HG02884 (cell line): ENCODE measurements around the gene PRPF40B.
A peak's percentile ranks its signal among the peaks of the same experiment; 100 is the strongest.

Experiments
- ATAC-seq: cut with Tn5 transposase; IDR thresholded peaks from one replicate; pipeline ENCODE4 v1.9.1; 2021; ENCODE audit warnings: mild to moderate bottlenecking, moderate library complexity; ENCODE audit not compliant: unreplicated experiment

Gene PRPF40B

DNA sequence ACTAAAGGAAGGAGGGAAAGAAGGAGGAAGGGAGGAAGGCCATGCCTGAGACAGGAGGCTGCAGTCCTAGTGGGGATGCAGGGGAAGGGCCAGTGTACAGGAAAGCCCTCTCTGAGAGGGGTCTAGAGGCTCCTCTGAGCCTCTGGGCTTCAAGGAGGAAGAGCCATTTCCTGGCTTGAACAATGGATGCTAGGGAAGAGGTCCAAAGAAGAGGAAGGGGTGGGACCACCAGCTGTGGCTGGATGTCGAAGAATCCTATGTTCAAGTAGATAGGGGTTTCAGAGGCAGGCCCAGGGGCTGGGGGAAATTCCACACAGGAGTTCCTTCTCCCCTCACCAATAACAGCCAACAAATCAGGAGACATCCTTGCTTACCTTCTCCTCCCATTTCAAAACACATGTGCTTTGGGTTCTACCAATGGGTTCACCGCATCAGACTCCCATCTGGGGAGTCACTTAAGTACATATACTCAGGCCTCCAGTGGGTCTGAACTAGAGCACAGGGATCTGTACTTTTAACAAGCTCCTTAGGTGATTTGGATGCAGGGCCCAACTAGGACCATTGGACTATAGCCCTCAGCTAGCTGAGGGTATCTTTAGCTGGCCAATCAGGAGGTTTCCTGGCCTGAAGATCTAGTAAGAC is 32.4 kb downstream of the PRPF40B start:
- no peak for ATAC-seq

DNA sequence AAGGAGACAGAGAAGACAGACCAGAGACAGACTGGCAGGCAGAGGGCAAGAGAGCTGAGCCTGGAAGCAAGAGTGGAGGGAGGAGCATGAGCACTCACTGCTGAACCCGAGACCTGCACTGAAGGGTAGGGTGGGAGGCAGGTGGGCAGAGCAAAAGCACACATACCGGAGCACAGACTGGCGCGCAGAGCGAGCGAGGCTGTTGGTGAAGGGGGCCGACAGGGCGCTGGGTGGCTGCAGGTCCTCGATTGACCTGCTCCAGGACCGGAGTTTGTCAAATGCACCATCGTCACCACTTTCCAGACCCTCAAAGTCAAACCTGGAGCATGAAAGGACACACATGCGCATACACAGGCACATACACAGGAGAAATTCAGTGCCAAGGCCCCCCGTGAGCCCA is 34.9 kb downstream of the PRPF40B start:
- ATAC-seq: no peak

DNA sequence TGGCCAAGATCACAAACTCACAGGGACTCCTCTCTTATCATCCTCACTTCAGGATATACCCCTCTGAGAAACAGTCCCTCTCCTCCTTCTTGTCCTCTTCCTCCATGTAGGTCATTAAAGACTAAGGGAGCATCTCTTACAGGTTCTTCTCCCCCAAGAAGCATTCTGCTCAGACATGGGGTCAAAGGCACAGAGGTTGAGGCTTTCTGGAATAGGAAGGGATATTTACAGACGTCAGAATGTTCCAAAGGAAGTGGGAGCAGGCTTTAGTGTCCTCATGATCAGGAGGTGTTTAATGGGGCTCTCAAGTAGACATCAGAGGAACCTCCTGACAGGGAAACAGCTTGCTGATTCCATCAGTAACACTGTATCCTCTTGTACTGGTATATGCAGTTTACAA is 36.4 kb downstream of the PRPF40B start:
- no peak for ATAC-seq

DNA sequence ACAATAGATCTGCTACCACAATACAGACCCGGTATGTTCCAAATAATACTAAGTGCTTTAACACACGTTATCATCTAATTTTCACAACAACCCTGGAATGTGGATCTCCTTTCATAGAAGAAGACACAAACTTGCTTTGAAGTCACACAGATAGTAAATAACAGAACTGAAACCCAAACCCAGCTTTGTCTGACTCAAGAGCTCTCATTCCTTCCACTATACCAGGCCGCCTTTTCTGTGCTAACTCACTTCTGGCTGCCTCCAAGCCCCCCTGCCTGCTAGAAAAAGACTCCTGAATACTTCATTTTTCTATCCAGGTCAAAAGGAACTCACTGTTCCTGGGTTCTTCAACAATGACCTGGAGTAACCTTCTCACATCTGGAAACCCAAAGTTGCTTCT is 37.8 kb downstream of the PRPF40B start:
- no peak for ATAC-seq

DNA sequence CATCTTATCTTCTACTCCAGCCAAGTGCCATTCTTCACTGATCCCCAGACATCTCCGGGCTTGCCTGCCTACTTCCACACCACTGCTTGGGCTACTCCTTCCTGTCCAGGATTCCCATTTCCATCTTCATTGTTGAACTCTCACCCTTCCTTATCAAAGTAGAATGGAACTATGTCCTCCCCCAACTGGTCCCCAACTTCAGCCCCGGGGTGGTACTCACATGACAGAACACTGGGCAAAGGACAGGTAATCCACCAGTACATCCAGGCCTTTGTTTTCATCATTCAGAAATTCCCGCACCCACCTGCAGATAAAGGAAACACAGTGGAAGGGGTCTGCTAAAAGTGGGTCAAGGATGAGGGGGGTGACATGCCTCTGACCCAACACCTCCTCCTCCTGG is 38.4 kb downstream of the PRPF40B start:
- no peak for ATAC-seq

DNA sequence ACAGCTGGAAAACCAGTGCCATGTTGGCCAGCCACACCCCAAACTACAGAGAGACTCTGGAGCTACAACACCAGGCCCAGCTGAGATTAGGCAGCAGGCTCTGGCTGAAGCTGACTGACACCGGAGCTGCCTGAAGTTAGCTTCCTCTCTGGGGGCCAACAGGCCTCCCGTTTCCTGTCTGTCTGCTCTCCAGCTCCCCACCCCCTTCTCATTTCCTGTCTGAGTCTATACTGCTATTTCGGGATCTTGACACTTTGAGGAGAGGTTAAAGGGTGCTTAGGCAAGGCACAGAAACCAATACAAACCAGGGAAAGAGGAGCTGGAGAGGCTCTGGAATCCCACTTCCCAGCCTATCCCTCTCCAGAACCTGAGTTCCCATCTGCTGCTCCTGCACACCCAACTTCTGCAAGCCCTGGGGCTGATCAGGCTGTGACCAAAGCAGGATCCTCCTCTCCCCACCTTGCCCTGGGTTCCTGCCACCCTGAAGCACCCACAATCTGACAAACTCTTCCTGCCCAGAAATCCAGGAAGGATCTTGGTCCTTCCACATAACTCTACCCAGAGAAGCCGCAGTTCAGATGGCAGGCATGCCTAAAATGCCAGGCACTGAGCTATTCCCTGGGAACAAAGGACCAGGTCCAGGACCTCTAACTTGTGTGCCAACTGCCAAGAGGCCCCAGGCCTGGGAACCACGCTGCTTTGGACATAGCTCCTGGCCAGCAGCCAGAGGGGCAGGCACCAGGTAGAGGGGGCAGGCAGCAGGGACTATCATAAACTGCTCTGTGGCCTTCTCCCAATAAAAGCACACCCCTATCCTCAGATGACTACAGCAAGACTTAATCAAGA is 39.9 kb downstream of the PRPF40B start:
- ATAC-seq: peak; percentile 47

DNA sequence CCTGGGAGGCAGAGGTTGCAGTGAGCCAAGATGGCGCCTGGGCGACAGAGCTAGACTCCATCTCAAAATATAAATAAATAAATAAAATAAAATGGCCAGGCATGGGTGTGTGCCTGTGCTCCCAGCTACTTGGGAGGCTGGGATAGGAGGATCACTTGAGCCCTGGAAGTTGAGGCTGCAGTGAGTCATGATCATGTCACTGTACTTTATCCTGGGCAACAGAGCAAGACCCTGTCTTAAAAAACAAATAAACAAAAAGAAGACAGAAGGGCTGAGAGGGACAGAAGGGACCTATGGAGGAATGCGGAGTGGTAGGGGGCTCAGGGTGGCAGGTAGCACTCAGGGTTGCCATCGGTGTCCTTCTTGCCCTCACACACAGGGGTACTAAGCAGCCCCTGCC is 40.8 kb downstream of the PRPF40B start:
- no peak for ATAC-seq

DNA sequence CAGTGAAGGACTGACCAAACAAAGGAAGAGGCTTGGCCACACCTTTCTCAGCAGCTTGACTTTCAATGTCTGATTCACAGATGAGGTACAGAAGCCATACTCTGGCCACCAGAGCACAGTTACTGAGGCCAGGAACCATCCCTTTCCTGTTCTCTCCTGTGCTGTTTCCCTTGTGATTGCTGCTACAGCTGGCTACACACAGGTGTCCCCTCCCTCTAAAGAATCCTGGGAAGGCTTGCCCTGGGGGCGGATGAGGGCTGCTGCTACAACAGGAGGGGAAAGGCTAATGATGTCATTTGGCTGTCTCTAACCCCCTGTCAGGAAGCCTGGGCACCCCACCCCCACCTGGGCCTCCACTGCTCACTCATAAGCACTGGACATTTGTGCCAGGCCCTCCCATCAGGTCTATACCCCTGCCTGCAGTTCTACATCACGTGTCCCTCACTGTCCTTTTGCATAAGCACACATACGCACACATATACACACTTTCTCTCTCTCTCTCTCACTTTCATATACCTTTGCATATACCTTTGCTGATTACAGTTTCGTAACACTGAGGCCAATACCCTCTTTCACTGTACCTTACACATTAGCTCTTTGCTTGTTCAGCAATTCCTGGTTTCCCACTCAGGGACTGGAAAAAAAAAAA is 41.4 kb downstream of the PRPF40B start:
- ATAC-seq: no peak

DNA sequence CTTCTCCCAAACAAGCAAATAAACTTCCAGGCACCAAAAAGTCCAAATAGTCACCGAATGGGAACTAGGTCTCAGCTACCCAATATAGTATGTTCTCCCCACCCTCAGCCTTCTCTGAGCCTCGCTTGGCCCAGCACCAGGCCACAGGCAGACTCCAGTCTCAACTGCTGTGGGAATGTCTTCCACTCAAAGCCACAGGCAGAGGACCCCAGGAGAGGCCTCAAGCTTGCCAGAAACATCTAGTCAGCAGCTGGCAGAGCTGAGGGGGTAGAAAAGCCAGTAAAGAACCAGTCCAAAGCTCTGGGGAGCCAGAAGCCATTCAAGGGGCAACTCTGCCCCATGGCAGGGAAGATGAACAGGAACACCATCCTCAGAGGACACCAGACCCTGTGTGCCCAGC is 42.0 kb downstream of the PRPF40B start:
- ATAC-seq: no peak

DNA sequence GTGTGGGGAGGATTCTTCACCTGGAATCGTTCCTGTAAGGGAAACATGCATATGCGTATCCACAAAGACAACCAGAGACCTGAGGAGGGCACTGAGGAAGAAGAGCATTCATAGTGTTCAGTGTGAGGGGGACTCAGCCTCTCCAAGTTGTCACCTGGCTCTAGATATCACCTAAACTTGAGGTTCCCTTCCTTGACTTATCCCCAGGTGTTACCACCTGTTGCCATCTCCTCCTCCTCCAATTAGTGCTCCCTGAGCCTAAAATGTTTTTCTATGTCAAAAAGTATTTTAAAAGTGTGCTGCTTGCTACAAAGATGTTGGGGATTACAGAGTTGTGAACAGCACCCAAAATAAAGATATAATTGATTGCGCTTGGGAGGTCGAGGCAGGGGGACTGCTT is 42.8 kb downstream of the PRPF40B start:
- no peak for ATAC-seq

DNA sequence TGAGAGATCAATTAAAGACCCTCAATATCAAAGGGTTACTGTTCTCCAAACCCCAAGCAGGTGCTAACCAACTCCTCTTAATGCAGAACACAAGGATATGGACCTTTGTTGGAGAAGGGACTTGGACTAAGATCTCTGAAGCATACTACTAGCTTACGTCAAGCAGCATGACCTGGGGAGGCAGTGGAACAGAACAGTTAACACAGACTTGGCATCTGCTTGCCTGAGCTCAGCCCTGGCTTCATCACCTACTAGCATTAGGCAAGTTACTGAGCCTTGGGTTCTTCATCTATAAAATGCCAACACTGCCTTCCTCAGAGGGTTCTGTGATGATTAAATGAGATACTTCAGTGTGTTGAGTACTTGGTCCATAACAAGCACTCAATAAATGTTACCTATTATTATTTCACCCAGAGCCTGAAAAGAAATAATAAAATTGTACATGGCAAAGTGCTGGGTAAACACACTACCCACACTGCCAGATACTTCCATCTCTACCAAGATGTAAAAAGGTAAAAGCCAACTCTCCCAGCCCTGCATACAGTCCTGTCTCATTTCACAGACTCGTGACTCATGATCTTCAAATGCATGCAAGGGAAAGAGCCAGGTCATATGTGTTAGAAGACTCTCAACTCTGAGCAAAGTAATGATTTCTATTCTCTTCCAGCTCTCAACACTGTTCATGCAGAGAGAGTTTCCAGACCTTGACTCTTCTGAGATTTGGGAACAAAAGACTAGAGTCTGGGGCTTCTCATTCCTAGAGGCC is 44.1 kb downstream of the PRPF40B start:
- ATAC-seq: no peak

DNA sequence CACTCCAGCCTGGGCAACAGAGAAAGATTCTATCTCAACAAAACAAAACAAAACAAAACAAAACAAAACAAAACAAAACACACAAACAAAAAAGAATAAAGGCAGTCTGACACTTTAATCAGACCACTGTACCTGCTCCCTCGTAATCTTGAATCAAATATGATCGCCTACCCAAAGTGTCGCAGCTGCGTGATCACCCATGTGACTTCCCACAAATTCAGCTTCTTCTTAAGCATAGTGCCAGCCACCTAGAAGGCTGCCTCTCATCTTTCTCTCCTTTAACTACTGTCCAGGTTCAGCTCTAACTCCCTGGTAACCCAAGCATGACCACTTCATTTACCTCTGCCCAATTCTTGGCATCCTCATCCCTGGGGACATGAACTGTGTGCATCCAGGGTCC is 46.4 kb downstream of the PRPF40B start:
- no peak for ATAC-seq

DNA sequence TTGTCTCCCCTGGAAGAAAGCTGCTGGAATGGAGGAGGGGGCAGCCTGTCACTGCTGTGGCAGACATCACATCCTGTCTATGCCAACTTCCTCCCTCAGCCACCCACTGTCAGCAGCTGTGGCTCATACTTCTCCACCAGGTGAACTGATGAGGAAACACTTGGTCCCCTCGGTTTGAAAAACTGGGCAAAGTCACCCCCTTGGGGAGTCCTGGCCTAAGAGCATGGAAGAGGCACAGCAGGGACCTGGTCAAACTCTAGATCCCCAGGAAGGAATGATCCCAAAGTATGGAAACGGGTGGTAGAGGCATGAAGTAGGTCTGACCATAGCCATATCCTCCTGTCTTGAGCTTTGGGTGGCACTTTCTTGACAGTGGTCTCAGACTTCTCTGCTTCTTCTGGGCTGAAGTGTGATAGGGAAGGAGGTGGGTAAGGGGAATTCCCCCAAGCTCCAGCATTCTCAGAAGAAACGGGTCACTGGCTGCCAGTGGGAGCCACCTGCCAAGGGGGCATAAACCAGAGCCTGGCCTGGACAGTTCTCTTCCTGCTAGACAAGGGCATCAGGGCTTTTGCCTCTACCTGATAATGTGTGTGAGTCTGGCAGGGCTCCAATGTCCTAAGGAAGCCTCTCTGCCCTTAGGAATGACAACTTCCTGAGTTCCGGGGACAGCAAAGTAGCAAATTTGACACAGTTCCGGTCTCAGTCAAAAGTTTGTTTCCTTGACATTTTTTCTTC is 47.8 kb downstream of the PRPF40B start:
- ATAC-seq: no peak

DNA sequence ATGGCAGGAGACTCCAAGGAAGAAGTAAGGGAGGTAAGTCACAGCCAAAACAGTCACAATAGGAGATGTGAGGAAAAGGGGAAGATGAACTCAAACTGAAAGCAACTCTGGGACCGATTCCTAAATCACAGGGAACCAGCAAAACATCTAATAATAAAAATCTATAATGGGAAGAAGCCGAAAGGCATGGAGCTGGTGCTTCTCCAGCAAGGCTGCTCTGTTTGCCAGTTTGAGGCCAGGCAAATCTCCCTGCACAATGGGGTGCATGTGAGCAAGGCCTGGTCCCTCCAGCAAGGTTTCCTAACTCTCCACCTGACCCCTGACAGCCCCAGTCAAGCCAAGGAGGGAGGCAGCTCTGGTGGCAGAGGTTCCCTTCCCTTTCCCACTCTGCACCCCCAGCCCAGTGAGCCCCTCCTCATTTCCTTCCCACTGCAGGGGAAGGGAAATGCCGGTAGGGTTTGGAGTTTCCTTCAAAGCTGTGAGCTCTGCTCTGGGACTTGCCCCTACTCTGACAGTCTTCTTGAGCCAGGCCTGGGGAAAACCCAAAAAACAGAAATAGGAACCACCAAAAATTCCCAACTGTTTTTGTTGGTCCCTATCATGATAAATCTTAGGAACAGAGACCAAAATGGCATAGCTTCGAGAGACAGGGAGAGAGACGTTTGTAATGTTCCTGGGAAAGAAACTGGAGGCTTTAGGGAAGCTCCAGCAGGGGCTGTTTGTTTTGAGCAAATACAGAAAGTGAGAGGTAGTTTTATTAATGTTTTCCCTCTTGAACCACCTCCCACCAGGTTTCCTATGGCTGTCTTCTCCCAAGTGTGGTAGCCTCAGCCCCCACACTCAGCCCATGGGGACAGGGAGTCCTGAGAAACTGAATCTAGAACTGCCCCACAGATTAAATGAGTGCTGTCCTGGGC is 49.2 kb downstream of the PRPF40B start:
- ATAC-seq: no peak

DNA sequence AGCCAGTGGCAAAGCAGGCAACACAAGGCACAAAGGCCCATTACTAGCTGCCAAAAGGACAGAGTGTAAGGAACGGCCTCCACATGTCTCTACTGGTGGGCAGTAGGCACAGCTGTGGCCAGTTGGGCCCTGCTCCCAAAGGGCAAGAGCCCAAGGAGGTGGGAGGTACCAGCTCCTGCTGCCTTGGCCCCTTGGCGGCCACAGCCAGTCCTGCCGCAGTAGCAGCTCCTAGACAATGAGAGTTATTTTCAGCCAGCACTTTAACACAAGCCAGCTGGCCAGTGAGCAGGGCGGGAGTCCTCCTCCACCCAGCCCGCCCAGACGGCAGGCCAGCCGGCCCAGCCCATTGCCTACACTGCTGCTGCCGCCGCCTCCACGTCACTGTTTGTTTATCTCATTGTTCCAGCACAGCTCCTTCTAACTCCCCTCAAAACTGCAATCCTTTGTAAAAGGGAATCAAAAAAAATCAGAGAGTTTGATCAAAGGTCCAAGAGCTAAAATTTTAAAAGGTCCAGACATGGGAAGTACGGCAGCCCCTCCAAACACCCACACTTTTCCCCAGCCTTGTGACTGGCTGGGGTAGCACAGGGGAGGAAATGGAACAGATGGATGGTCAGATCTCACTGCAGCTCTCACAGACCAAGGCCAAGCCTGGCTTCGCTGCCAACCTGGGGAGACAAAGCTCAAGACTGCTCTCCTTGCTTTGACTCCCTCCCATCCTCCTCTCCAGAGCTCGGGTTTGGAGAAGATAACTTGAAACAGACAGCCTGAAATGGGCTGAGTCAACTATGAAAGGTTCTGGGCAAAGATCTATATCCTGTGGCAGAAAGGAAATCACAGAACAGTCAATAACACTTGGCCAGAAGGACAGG is 50.3 kb downstream of the PRPF40B start:
- no peak for ATAC-seq

DNA sequence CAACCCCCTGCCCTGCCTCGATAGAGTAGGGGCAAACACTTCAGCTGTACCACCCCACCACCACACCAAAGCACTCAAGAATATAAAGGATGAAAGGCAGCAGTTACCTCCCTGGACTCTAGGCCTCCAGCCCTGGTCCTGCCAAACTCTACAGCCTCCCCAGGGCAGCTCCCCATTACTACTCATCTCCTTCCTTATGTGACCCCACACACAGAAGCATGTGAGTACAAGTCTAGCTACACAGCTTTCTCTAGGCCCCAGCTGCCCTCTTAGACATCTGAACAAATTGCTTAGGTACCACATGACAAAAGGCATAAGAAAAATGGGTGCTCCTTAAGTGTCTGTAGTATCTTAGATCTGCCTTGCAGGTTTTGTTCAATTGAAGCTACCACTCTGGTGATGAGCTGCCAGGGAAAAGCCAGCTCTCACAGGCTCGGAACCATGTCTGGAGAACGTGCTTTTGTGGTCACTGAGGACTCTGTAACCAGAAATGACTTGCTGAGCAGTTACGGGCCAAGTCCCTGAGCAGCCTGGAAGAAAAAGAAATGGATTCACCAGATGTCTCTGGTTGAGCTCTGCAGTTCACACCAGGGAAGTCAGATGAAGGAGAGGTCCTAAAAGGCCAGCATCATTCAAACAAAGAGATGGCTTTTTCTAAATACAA is 51.1 kb downstream of the PRPF40B start:
- no peak for ATAC-seq

DNA sequence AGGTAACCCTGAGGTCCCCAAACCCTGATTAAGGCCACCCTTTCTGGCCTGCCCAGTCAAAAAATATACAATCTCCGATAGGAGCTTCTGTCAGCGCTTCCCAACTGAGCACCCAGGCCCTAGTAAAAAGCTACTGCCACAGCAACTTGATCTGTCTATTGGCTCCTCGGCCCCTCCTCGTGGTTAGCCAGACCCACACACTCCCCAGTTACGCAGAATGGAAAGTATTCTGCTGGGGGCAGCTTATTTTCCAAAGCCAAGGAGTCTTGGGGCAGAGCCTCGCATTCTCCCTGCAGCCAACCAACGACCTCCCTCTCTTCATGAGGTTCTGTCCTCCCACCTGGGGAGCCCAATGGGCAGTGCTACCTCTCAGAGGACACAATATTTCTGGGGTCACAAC is 51.8 kb downstream of the PRPF40B start:
- ATAC-seq: no peak

DNA sequence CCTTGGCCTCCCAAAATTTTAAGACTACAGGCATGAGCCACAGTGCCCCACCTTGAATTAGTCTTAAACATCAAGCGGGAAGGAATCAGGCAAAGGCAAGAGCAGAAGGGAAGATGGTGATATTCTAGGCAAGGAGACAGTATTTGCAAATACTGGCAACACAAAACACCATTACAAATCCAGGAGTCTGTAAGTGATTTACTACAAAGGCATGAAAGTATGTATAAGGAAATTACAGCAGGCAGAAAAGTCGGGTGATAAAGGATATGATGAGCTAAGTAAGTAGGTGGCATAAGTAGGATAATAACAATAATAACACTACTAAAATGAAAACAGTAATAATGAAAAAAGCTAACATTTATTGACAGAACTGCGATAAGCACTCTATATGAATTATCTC is 55.4 kb downstream of the PRPF40B start:
- no peak for ATAC-seq
